ENCODE results near the gene CPED1. TPM values are rescaled to one million over a fixed set of nuclear protein-coding genes. Genes with fewer than 3 reads are reported as not detected.
A peak's percentile ranks its signal among the peaks of the same experiment; 100 is the strongest.

The CPED1 gene
- total and polyA plus RNA-seq, 10 of the 15 experiments (the other 5 are each of a cell fraction or from before 2014, with no cell fraction given) = 0.01 to 0.77 (median 0.10) TPM; not detected in 1

DNA sequence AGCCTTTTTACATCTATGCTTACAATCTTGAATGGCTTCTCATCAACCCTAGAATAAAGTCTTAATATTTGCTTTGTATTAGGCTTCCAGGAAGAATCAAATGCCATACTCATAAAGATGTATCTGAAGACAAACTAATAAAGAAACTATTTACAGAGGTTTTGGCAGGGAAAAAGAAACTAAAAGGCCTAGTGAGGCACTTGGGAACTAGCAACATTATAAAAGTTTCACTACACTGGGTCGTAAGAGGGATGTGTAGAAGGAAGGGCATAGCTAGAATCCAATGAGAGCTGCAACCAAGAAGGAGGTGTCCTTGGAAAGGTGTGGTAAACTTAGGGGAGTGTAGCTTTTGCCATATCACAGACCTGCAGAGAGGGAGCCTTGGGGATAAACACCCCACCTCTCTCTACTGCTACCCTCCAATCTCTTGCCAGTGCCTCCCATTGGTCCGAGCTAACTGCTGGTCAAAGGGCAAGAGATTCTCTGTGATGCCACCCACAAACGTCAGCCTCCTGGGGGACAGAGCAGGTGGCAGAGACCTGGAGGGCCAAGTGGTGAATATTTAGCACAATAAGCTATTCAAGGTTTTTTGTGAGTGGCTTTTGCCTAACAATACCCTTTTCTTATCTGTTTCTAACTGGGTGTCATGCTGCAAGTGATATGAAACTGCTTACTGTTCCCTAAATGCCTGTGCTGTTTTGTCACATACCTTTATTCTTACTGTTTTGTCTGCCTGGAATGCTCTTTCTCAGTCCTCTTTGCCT lies 60.7 kb downstream of the CPED1 start:
- Histone ChIP-seq H3K4me1 (ENCODE audit: control insufficient read depth, insufficient read depth, low read length) (no peaks in the 10 kb centered on the region), H4K20me1 (ENCODE audit: control insufficient read depth, insufficient read depth) (no peaks in the 10 kb centered on the region), H2AFZ (ENCODE audit: control insufficient read depth, low read depth, low read length) (no peak overlapping the region), H3K79me2 (ENCODE audit: control insufficient read depth, insufficient read depth, low read length) (no peaks in the 10 kb centered on the region), H3K9ac (ENCODE audit: control insufficient read depth, insufficient read depth, low read length) (no peak overlapping the region), H3K4me3 (no peak overlapping the region), H3K9me3 (replicated peaks; ENCODE audit: control insufficient read depth, insufficient read depth, low read length) (no peaks in the 10 kb centered on the region), H3K4me2 (ENCODE audit: control insufficient read depth, insufficient read depth) (no peak overlapping the region), H3K27me3 (replicated peaks in 1 of 2; ENCODE audit: control insufficient read depth in 2 of 2, insufficient read depth in 2 of 2, low read length in 1 of 2) (no peaks in the 10 kb centered on the region), H3K27ac (ENCODE audit: control insufficient read depth, insufficient read depth) (no peak overlapping the region), H3K36me3 (ENCODE audit: control insufficient read depth in 2 of 2, insufficient read depth in 2 of 2, low read length in 1 of 2) (no peaks in the 10 kb centered on the region)
- FAIRE-seq (peak; percentile 13), DNase-seq (ENCODE audit: low read depth, low spot score) (no peak), ATAC-seq (peak; percentile 35)
- SMC1A ChIA-PET (ENCODE audit: uncharacterized antibody, unreplicated experiment) = interaction anchor here (0.6 to 1.0 kb wide), 2 partner anchors 10 to 33 kb away, joined by 3 read pairs; no protein-coding TSS in a partner anchor
- RAD21 ChIA-PET (ENCODE audit: unreplicated experiment) = no interaction called here
- CTCF ChIA-PET = interaction anchor here (0.8 to 1.0 kb wide), 2 partner anchors 10 to 15 kb away, joined by 3 read pairs; no protein-coding TSS in a partner anchor
- BruUV-seq (replicated peaks) = no TSS peak
- no peak for TF ChIP-seq RAD21 (IDR thresholded peaks at IDR 0.05; ENCODE audit: insufficient read depth, low read depth, low read length)
- TF ChIP-seq PAX8 (IDR thresholded peaks at IDR 0.05) = no peak
- TF ChIP-seq BCL11A (IDR thresholded peaks at IDR 0.05; ENCODE audit: low read depth, low read length) = no peak
- no peak for TF ChIP-seq POLR2AphosphoS2 (IDR thresholded peaks at IDR 0.05; ENCODE audit: low read depth, low read length)
- no peak for TF ChIP-seq TARDBP (IDR thresholded peaks at IDR 0.05; ENCODE audit: borderline replicate concordance)
- WGBS (ENCODE audit: insufficient coverage, insufficient replicate concordance, low lambda C conversion rate, missing lambda C conversion rate) = 45% methylated on average over 3 of the region's 3 CpGs
- POLR2A ChIA-PET = no interaction called here
- in situ Hi-C loops (cut with MboI) = no loop called here
- intact Hi-C loops (cut with micrococcal nuclease; ENCODE audit: unreplicated experiment) = no loop called here

DNA sequence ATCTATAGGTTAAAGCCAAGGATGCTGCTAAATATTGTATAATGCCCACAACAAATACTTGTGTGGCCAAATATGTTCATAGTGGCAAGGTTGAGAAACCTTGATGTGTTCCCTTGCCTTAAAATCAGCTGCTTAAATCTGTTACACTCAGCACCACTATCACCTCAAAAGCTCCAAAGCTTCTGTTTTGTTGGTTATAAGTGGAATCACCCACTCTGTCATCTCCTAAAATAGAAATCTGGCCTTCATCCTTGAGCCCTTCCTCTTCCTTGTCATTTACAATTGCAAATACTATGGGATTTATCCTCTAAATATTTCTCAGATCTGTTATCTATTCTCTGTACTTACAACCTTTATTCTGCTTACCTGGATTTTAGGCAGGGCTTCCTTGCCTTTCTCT lies 61.4 kb downstream of the CPED1 start:
- Histone ChIP-seq H4K20me1 (ENCODE audit: control insufficient read depth, insufficient read depth) (no peaks in the 10 kb centered on the region), H3K9me3 (replicated peaks; ENCODE audit: control insufficient read depth, insufficient read depth, low read length) (no peaks in the 10 kb centered on the region), H3K4me2 (ENCODE audit: control insufficient read depth, insufficient read depth) (no peak overlapping the region), H3K4me1 (ENCODE audit: control insufficient read depth, insufficient read depth, low read length) (no peaks in the 10 kb centered on the region), H2AFZ (ENCODE audit: control insufficient read depth, low read depth, low read length) (no peak overlapping the region), H3K9ac (ENCODE audit: control insufficient read depth, insufficient read depth, low read length) (no peak overlapping the region), H3K27me3 (replicated peaks in 1 of 2; ENCODE audit: control insufficient read depth in 2 of 2, insufficient read depth in 2 of 2, low read length in 1 of 2) (no peaks in the 10 kb centered on the region), H3K36me3 (ENCODE audit: control insufficient read depth in 2 of 2, insufficient read depth in 2 of 2, low read length in 1 of 2) (no peaks in the 10 kb centered on the region), H3K79me2 (ENCODE audit: control insufficient read depth, insufficient read depth, low read length) (no peaks in the 10 kb centered on the region), H3K27ac (ENCODE audit: control insufficient read depth, insufficient read depth) (no peak overlapping the region), H3K4me3 (no peak overlapping the region)
- in situ Hi-C loops (cut with MboI) (no loop called here), intact Hi-C loops (cut with micrococcal nuclease; ENCODE audit: unreplicated experiment) (no loop called here)
- ChIA-PET CTCF (interaction anchor here (1.0 kb wide), 1 partner anchor 15 kb away, joined by 3 read pairs; no protein-coding TSS in a partner anchor), RAD21 (ENCODE audit: unreplicated experiment) (no interaction called here), SMC1A (ENCODE audit: uncharacterized antibody, unreplicated experiment) (interaction anchor here (0.6 to 1.0 kb wide), 2 partner anchors 10 to 32 kb away, joined by 3 read pairs; no protein-coding TSS in a partner anchor), POLR2A (no interaction called here)
- FAIRE-seq (no peak), ATAC-seq (no peak), DNase-seq (ENCODE audit: low read depth, low spot score) (no peak)
- no TSS peak for BruUV-seq (replicated peaks)
- TF ChIP-seq MYC (IDR thresholded peaks at IDR 0.05; ENCODE audit: insufficient read depth, insufficient read length, insufficient replicate concordance, low read length, severe bottlenecking) (no peak), SRF (IDR thresholded peaks at IDR 0.05; ENCODE audit: low read depth in 2 of 2, low read length in 2 of 2) (no peak), BACH1 (IDR thresholded peaks at IDR 0.05; ENCODE audit: borderline replicate concordance) (no peak), RELA (IDR thresholded peaks at IDR 0.05; ENCODE audit: borderline replicate concordance, partially characterized antibody) (no peak), PAX8 (IDR thresholded peaks at IDR 0.05) (no peak), SMARCA5 (IDR thresholded peaks at IDR 0.05) (no peak), HCFC1 (IDR thresholded peaks at IDR 0.05; ENCODE audit: low read length) (no peak), EED (IDR thresholded peaks at IDR 0.05; ENCODE audit: low read depth) (no peak), JUND (IDR thresholded peaks at IDR 0.05; ENCODE audit: low read depth, low read length) (no peak)
- TF ChIP-seq, protein P1, sequence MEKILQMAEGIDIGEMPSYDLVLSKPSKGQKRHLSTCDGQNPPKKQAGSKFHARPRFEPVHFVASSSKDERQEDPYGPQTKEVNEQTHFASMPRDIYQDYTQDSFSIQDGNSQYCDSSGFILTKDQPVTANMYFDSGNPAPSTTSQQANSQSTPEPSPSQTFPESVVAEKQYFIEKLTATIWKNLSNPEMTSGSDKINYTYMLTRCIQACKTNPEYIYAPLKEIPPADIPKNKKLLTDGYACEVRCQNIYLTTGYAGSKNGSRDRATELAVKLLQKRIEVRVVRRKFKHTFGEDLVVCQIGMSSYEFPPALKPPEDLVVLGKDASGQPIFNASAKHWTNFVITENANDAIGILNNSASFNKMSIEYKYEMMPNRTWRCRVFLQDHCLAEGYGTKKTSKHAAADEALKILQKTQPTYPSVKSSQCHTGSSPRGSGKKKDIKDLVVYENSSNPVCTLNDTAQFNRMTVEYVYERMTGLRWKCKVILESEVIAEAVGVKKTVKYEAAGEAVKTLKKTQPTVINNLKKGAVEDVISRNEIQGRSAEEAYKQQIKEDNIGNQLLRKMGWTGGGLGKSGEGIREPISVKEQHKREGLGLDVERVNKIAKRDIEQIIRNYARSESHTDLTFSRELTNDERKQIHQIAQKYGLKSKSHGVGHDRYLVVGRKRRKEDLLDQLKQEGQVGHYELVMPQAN (conservative IDR thresholded peaks at IDR 0.05) = no peak
- TF ChIP-seq, protein P2, sequence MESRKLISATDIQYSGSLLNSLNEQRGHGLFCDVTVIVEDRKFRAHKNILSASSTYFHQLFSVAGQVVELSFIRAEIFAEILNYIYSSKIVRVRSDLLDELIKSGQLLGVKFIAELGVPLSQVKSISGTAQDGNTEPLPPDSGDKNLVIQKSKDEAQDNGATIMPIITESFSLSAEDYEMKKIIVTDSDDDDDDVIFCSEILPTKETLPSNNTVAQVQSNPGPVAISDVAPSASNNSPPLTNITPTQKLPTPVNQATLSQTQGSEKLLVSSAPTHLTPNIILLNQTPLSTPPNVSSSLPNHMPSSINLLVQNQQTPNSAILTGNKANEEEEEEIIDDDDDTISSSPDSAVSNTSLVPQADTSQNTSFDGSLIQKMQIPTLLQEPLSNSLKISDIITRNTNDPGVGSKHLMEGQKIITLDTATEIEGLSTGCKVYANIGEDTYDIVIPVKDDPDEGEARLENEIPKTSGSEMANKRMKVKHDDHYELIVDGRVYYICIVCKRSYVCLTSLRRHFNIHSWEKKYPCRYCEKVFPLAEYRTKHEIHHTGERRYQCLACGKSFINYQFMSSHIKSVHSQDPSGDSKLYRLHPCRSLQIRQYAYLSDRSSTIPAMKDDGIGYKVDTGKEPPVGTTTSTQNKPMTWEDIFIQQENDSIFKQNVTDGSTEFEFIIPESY (IDR thresholded peaks at IDR 0.05) = no peak
